COLO668 (cell line): ENCODE results near the gene DEDD2.

Experiments
- DNase-seq: peaks from one replicate; lab custom pipeline; 2025; ENCODE audit not compliant: unreplicated experiment; lab: John Stamatoyannopoulos, UW

DEDD2 gene

GRCh38 chr19:42249149-42249750 lies 31.8 kb upstream of the DEDD2 start:
- DNase-seq = no peak

GRCh38 chr19:42248270-42249148 lies 31.0 kb upstream of the DEDD2 start:
- DNase-seq = no peak

- no peak for DNase-seq
These were observed 30.2 kb upstream of the DEDD2 start for GRCh38 chr19:42247640-42248199.

- no peak for DNase-seq
These were observed 29.6 kb upstream of the DEDD2 start for GRCh38 chr19:42246922-42247639.

GRCh38 chr19:42246143-42246921 lies 28.9 kb upstream of the DEDD2 start:
- DNase-seq = peak; percentile 59

GRCh38 chr19:42245231-42245630 lies 27.8 kb upstream of the DEDD2 start:
- DNase-seq = no peak

GRCh38 chr19:42244347-42245220 lies 27.1 kb upstream of the DEDD2 start:
- peak; percentile 92 for DNase-seq

DNA sequence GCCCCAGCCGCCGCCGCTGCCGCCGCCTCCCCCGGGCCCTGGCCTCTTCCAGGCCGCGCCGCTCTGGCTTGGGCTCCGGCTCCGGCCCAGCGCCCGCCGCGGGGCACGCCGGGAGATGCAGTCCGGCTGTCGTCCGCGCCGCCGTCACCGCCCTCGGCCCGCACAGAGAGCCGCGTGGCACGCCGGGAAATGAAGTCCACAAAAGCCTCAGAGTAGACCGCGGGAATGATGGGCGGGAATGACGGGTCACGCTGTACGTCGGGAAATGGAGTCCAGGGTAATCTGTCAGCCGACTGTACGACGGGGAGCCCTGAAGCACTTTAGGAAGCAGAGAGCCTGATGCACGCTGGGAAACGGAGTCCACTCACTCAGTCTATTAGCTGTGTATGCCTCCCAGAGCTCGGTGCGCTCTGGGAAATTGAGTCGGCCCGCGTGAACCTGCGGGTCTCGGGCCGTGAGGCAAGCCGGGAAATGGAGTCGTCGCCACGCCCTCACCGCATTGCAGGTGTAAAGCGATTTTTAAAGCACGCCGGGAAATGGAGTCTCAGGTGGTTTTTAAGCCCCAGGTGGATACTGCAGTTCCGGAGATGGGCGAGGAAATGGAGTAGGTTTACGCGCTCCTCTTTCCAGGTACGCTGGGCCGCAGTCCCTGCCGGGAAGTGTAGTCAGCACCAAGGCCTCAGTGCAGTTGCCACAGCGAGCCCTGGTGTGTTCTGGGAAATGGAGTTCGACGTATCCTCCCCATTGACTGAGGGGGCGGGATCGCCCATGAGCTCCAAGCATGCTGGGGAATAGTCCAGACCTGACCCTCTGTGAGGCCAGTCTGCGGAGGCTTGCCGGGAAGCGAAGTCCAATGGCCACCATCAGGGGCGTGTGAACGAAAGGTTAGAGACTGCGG lies 25.3 kb upstream of the DEDD2 start, which contains the start of gene GSK3A:
Gene GSK3A (minus strand): TSS at position 91 of the 898 bp plus-strand sequence. CDS start 137 bp downstream, outside the sequence.
- peak; percentile 99 for DNase-seq

DNA sequence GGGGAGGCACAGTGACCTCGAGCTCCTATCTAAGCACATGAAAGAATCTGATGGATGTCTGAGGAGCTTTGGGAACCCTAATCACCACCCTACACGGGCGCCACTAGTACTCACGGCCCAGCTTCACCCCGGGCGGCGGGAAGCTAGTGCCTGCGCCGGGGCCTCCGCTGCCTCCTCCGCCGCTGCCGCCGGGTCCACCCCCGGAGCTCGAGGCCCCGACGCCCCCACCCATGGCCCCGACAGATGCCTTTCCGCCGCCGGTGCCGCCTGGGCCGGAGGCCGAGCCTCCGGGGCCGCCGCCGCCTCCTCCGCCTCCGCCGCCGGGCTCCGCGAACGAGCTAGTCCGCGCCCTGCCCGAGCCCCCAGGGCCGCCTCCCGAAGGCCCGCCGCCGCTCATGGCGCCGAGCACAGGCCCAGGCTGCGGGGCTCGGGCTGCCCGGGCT lies 24.6 kb upstream of the DEDD2 start:
- DNase-seq = no peak

DNA sequence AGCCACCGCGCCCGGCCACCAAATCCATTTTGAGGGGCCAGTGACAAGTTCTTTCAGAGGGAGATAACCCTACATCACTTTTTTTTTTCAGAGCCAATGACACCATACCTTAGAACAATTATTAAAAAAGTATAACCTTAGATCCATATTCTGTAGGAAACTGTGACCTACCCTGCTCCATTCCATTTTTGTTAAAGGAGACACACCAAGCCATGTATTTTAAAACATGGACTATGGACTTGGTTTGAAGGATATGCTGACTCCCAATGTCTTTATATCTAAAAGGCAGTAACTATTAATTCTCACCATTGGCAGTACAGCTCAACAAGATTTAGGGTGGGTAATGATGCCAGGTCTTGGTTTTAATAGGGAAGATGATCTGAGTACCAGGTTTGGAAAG lies 23.8 kb upstream of the DEDD2 start:
- no peak for DNase-seq

DNA sequence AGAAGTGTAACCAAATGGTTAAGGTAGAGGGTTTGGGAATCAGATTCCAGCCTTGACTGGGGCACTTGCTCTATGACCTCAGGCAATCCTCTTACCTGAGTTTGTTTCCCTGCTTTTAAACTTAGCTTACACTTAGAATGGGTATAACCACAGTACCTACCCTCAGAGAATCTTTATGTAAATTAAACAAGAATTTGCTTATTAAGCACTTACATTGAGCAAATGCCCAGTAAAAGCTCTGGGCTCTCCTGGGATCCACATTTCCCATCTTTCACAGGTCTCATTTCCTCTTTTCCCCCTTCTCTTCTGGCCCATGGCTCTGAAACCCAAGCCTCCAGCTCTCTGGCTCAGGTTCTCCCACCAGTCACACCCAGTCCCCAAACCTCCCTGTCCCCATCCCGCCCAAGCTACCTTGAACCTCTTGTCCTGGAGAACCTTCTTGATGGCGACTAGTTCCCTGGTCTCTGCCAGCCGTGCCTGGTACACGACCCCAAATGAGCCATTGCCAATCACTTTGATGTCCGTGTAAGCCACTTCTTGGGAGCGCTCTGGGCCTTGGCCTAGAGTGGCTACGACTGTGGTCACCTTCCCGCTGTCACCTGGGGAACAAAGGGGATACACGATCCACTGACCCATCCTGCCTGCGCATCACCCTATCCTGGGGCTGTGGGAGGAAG lies 22.2 kb upstream of the DEDD2 start:
- DNase-seq = no peak

- DNase-seq = no peak
These were observed 17.7 kb upstream of the DEDD2 start for GRCh38 chr19:42235181-42235580.

DNA sequence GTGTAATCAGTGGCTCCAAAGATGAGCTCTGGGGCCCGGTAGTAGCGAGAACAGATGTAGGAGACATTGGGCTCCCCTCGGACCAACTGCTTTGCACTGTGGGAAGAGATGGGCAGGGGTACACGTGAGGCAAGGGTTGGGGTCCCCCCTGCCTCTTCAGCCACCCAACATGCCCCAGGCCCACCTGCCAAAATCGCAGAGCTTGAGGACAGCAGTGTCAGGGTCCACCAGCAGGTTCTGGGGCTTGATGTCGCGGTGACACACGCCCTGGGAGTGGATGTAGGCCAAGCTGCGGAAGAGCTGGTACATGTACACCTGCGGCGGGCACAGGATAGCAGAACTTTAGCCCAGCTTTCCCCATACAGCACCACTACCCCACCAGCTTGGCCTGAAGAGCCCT lies 16.9 kb upstream of the DEDD2 start:
- no peak for DNase-seq

DNA sequence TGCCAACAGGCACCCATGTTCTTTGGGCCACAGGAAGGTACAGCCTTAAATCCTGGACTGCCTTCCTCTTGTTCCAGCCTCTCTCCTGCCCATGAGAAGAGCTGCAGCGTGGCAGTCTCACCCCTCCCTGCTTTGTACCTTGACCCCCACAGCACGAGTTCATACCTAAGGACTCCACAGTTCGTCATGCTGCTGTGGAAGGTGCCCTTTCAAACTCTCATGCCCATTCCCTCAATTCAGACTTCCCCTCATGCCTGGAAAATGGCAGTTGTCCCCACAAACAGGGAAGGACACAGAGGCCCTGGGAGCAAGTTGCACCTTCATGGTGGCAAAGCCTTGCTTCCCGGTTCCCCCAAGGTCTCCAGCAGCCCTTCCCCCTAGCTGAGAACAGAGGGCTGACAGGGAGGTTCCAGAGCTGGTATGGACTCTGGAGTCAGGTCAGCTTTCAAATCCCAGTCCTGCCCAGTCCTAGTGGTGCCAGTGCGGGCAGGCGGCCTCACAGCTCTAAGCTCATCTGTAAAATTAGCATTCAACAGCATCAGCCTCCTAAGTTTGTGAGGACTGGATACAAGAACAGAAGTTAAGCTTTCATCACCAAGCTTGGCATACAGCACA lies 16.3 kb upstream of the DEDD2 start:
- no peak for DNase-seq

DNA sequence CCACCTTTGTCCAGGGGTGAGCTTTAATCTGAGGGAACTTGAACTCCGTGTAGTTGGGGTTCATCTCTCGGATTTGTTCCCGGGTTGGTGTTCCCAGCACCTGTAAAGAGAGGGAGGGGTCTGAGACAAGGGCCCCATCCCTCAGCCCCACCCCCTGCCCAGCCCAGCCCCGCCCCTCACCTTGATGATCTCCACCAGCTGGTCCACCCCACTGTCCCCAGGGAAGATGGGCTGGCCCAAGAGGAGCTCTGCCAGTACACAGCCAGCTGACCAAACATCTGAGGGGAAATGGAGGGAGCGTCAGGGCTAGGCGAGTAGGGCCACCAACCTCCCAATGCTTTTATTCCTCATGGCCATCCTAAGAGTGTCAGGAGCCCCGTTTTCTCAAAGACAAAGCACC lies 15.6 kb upstream of the DEDD2 start:
- peak; percentile 5 for DNase-seq

- DNase-seq = no peak
These were observed 15.0 kb upstream of the DEDD2 start for GRCh38 chr19:42232435-42232834.

DNA sequence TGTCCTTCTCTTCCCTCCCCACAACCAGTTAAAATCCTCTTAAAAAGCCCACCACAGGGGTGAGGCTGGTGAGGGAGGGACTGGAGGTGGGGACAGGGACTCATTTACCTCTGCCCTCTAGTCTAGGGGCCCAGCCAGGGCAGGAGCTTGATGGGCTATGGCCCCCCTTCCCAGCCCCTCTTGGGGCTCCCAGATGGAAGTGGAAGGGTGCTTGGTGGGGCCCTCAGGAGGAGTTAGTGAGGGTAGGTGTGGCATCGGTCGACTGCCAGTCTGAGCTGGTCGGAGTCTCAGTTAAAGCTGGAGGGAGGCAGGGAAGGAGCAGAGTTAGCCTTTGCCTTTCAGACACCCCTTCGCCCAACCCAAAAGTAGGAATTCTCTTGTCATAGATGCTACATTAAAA lies 13.1 kb upstream of the DEDD2 start:
- DNase-seq = no peak
